HG03280 (cell line): ENCODE measurements around the gene FERMT3.

Experiments
- ATAC-seq: cut with Tn5 transposase; IDR thresholded peaks from one replicate; pipeline ENCODE4 v1.9.1; 2021; ENCODE audit warnings: mild to moderate bottlenecking, moderate library complexity; ENCODE audit not compliant: unreplicated experiment

Gene FERMT3

DNA sequence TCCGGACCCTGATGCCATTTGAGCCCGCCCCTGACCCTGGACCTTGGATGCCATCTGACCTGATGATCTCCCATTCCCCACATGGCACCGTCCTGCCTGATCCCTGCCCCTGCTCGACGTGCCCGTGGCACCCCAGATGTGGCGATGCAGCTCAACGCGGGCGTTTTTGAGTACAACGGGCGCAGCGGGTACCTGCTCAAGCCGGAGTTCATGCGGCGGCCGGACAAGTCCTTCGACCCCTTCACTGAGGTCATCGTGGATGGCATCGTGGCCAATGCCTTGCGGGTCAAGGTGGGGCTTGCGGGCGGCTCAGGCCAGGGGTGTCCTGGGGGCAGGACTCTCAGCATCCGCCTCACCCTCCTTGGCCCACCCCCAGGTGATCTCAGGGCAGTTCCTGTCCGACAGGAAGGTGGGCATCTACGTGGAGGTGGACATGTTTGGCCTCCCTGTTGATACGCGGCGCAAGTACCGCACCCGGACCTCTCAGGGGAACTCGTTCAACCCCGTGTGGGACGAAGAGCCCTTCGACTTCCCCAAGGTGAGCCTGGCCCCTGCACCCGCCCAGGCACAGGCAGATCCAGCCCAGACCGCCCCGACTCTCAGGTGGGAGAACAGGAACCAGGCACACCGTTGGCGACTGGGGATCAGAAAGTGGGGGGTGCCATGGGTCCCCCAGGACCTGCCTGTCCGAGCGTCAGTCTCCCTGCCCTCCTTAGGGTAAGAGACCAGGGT lies 55.9 kb downstream of the FERMT3 start:
- ATAC-seq: no peak

DNA sequence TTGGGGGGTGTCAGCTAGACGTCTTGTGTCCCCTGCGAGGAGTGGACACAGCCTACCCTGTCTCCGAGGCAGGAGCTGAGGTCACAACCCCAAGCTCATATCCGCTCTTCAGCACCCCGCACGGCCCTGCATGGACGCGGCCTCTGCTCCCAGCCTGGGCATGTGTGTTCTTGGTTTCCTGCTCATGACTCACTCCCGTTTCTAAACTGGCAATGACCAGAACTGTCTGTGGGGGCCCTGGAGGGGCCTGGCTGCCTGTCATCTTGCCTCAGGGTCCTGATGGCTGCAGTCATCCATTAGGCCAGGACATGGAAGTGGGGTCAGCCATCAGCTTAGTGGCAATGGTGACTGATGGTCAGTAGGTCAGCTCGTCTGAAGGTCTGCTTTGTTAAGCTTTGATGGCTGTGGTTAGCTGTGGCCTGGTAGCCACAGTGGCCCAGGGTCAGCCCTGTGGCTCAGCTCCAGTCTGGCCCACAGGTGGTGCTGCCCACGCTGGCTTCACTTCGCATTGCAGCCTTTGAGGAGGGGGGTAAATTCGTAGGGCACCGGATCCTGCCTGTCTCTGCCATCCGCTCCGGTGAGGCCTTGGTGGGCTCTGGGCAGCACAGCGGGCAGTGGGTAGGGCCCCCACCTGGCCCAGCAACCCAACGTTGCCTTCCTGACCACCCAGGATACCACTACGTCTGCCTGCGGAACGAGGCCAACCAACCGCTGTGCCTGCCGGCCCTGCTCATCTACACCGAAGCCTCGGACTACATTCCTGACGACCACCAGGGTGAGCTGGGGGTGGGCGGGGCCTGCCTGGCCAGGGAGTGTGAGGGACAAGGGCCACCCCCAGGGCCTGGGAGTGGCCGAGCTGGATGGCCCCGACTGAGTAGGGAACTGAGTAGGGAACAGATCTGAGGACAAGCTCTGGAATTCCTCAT lies 56.8 kb downstream of the FERMT3 start:
- ATAC-seq: no peak

DNA sequence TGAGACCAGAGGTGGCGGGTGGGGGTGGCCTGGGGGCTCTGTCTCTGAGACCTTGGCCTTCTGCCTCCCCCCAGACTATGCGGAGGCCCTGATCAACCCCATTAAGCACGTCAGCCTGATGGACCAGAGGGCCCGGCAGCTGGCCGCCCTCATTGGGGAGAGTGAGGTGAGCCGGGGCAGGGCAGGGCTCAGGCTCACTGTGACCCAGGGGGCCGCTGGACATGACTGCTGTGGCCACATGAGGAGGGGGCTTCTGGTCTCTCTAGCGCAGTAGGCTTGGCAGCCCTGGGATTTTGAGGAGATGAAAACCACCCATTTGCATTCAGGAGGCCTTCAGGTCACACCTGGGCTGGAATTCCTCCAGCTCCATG lies 57.4 kb downstream of the FERMT3 start:
- no peak for ATAC-seq

DNA sequence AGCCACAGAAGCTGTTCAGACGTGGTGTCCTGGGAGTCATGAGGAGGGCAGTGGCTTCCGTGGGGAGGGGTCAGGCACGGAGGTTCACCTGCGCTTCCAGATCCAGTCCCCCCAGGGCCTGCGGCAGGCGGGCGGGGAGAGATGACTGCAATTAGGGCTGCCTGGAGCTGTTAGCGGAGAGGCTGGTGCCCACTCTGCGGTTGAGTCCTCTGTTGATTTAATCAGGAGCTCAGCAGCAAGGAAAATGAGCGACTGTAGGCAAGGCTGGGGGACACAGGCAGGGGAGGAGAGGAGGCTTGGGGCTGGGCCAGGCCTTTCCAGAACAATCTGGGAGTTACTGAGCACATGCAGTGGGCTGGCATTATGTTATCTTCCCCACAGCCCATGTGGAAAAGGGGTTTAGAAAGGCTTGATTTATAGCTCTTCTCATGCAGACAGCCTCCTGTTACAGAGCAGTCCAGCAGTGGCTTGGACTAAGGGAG lies 57.9 kb downstream of the FERMT3 start:
- no peak for ATAC-seq

DNA sequence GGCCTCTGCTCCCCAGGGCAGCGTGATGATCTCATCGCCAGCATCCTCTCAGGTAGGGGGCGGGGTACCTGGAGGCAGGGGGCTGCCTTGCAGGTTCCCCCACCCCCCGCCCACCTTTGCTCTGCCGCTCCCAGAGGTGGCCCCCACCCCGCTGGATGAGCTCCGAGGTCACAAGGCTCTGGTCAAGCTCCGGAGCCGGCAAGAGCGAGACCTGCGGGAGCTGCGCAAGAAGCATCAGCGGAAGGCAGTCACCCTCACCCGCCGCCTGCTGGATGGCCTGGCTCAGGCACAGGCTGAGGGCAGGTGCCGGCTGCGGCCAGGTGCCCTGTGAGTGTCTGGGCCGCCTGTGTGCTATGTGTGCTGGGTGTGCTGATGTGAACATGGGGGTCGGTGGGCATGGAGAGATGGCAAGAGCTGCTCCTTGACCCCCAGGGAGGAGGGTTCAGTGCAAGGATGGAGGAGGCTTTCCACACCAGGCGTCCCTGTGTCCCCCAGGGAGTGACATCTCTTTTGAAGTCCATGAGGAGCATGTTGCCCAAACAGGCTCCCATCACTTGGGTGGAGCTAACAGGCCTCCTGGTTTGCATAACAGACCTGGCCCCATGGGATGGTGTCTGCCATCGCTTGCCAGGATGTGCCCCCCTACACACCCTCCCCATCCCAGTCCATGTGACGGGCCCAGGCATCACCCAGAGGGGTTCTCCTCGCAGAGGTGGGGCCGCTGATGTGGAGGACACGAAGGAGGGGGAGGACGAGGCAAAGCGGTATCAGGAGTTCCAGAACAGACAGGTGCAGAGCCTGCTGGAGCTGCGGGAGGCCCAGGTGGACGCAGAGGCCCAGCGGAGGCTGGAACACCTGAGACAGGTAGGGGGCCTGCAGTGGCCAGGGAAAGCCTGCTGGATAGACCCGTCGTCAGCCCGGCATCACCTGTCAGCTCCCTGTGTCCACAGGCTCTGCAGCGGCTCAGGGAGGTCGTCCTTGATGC lies 58.9 kb downstream of the FERMT3 start:
- no peak for ATAC-seq

DNA sequence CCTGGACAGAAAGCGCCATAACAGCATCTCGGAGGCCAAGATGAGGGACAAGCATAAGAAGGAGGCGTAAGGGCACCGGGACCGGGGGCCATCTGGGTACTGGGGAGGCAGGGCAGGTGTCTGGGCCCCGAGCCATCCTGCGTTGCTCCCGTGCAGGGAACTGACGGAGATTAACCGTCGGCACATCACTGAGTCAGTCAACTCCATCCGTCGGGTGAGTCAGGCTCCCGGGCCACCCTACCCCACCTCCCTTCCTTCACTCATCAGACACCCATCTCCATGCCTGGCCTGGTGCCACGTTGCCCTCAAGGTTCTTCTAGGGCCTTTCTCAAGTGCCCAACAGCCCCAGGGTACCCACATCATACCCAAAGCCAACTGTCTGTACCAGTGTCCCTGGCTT lies 59.8 kb downstream of the FERMT3 start:
- ATAC-seq: no peak

DNA sequence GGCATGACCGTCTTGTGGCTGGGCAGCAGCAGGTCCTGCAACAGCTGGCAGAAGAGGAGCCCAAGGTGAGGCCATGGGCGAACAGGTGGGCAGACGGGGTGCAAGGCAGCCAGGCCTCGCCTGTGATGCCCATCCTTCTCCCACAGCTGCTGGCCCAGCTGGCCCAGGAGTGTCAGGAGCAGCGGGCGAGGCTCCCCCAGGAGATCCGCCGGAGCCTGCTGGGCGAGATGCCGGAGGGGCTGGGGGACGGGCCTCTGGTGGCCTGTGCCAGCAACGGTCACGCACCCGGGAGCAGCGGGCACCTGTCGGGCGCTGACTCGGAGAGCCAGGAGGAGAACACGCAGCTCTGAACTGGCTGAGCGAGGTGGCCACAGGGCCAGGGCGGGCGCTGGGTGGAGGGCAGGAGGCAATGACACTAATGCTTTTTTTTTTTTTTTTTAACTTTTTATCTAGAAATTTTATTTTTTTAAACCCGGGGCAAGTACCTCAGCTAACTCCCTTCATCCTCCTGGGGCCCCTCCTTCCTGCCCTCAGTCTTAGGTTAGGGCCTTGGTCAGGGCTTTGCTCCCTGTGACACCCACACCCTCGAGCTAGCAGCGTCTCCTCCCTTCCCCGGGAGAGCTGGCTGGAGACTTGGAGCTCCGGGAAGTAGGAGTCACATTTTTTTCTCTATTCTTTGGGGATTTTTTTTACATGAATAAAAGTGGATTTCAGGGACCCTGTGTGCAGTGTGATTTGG lies 60.9 kb downstream of the FERMT3 start:
- ATAC-seq: no peak

DNA sequence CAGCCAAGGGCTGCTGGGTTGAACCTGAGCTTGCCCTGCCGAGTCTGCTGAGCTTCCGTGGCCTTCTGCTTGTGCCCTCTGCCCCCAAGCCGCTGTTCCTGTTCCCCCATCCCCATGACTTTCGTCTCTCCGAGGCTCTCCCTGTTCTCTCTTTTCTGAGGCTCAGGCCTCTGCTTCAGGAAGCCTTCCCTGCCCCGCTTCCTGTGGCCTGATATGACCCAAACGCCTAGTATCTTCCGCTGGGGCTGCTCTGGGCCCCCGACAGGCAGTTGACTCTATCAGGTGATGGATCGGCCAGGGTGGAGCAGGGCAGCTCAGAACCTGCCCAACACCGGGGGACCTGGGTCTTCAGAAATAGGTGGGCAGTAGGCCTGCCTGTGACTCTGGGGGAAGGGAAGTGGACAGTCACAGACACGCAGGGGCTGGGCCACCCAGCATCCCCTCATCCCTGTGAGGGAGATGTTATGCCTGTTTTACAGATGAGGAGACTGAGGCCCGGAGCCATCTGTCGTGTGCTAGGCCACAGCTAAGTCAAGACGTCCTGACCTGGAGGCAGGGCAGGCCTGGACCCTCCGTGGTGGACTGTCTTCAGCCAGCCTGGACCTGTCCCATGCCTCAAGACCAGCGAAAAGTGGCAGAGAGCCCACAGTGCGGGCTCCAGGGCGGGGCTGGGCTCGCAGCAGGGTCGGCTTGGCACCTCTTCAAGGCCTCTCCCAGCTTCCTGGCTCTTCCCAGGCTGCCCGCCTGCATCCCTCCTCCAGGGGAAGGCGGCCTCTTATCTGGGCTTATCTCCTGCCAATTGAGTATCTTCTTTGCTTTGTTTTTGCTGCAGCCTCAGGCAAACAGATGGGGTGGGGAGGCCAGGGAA lies 61.7 kb downstream of the FERMT3 start:
- ATAC-seq: no peak

DNA sequence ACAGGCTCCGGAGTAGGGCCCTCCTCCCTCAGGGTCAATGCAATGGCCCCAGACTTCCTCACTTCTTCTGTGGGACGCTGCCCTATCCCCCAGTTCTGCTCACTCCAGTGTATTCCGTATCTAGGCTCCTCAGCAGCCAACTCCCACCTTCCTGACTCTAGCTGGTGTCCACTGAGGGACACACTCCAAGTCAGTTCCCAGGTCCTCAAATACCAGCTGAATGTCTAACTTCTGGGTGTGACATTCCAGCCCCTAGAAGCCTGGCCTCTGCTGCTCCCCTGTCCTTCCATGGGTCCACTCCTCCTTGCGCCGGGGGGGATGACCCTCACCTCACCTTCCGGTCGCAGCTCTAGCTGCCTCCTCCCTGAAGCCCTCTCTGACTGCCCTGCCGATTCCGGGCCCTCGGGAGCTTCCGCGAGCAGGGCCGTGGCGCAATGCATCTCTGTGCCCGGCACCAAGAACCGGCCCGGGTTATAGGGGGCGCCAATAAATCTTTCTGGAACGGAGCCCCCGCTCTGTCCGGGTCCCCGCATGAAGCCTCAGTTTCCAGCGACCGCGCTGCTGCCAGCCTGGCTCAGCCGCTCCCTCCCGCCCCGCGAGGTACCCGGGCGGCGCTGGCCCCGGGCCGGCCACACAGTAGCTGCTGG lies 62.5 kb downstream of the FERMT3 start:
- ATAC-seq: peak; percentile 9

DNA sequence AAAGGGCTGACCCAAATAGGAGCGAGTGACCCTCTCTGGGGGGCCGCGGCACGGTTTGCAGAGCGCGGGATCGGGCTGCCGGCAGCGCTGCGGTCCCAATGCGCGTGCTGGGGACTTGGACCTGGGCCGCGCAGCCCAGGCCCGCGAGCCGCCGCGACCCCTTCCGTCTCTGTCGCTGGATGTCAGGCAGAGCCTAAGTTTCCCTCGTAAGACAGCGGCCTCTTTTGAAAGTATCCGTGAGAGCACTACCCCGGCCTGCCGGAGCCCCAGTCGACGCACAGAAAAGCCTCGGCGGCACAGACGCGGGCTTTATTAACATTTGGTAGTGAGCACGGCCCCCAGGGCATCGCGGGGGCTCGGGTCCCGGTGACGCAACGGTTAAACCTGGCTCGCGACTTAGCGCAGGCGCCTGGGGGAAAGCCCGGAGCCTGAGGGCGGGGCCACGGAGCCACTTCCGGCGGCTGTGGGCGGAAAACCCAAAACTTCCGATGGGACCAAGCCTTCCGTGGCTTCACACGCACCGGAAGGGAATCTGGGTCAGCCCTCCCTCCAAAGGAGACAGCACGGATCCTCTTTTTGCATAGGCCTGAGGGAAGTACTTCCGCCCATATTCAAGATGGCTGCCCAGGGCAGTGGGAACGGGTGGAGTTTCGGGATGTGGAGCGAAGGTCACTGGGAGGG lies 63.2 kb downstream of the FERMT3 start:
- ATAC-seq: peak; percentile 64
